ENCODE data around the gene SMC6. TPM values are rescaled to one million over a fixed set of nuclear protein-coding genes. Genes with fewer than 3 reads are reported as not detected.
A peak's percentile ranks its signal among the peaks of the same experiment; 100 is the strongest.

The SMC6 gene
- total RNA-seq, 4 donors from 2014 or later: 7.5 to 11.0 (median 9.6) TPM

GRCh38 chr2:17733599-17733998 is 20.0 kb downstream of the SMC6 start:
- DNase-seq: no peak
- no peaks in the 10 kb centered on the region for H3K27me3 ChIP-seq
- peaks cover 0 to 68% of the 10 kb centered on the region in 2 donors for H3K36me3 ChIP-seq
- intact Hi-C loops (cut with DNase I; ENCODE audit: low total_unique reads): no loop called here
- H3K9me3 ChIP-seq: no peaks in the 10 kb centered on the region
- TF ChIP-seq, protein P1, sequence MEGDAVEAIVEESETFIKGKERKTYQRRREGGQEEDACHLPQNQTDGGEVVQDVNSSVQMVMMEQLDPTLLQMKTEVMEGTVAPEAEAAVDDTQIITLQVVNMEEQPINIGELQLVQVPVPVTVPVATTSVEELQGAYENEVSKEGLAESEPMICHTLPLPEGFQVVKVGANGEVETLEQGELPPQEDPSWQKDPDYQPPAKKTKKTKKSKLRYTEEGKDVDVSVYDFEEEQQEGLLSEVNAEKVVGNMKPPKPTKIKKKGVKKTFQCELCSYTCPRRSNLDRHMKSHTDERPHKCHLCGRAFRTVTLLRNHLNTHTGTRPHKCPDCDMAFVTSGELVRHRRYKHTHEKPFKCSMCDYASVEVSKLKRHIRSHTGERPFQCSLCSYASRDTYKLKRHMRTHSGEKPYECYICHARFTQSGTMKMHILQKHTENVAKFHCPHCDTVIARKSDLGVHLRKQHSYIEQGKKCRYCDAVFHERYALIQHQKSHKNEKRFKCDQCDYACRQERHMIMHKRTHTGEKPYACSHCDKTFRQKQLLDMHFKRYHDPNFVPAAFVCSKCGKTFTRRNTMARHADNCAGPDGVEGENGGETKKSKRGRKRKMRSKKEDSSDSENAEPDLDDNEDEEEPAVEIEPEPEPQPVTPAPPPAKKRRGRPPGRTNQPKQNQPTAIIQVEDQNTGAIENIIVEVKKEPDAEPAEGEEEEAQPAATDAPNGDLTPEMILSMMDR (IDR thresholded peaks at IDR 0.05 in 4 of 5, conservative IDR thresholded peaks at IDR 0.05 in 1 of 5): no peak
- TF ChIP-seq POLR2A (IDR thresholded peaks at IDR 0.05): no peak
- H3K27ac ChIP-seq: no peak overlapping the region
- H3K4me3 ChIP-seq: no peak overlapping the region
- in situ Hi-C loops (cut with MboI; ENCODE audit: low sequenced_read_pairs in 4 of 4): loop anchor here in 1 of 4 donors (25.0 kb wide), 1 partner anchor 104 kb away; no protein-coding TSS in a partner anchor
- no peak for ATAC-seq
- H3K4me1 ChIP-seq: no peaks in the 10 kb centered on the region

DNA sequence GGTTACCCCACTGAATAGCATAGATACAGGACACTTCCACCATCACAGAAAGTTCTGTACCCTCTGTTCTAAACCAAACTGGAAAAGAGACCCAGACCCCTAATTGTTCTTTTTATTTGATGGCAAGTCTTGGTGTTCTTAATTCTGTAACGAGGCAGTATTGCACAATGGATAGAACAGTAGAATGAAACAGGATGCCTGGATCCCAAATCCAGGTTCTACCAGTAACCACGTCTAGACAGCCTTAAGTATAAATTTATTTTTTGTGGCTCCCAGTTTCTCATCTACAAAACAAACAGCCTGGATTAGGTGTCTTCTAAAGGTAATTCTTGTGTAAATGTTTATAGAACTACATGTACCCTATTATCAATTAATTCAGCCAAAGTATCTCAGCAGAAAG is 23.7 kb downstream of the SMC6 start:
- Histone ChIP-seq H3K27ac (no peak overlapping the region), H3K9me3 (no peaks in the 10 kb centered on the region), H3K27me3 (no peaks in the 10 kb centered on the region), H3K4me1 (no peaks in the 10 kb centered on the region), H3K36me3 (peaks cover 0 to 57% of the 10 kb centered on the region in 2 donors), H3K4me3 (no peak overlapping the region)
- ATAC-seq (no peak), DNase-seq (no peak)
- TF ChIP-seq POLR2A (IDR thresholded peaks at IDR 0.05): no peak
- TF ChIP-seq, protein P1 (IDR thresholded peaks at IDR 0.05 in 4 of 5, conservative IDR thresholded peaks at IDR 0.05 in 1 of 5): no peak
- intact Hi-C loops (cut with DNase I; ENCODE audit: low total_unique reads) (no loop called here), in situ Hi-C loops (cut with MboI; ENCODE audit: low sequenced_read_pairs in 4 of 4) (loop anchor here in 2 of 4 donors (10.0 to 25.0 kb wide), 2 partner anchors 95 to 107 kb away; no protein-coding TSS in a partner anchor)

- H3K27me3 ChIP-seq: no peaks in the 10 kb centered on the region
- no peak overlapping the region for H3K4me3 ChIP-seq
- H3K9me3 ChIP-seq: no peaks in the 10 kb centered on the region
- in situ Hi-C loops (cut with MboI; ENCODE audit: low sequenced_read_pairs in 4 of 4): loop anchor here in 2 of 4 donors (10.0 to 25.0 kb wide), 2 partner anchors 97 to 109 kb away; no protein-coding TSS in a partner anchor
- ATAC-seq (no peak), DNase-seq (no peak)
- H3K27ac ChIP-seq: no peak overlapping the region
- intact Hi-C loops (cut with DNase I; ENCODE audit: low total_unique reads): no loop called here
- H3K36me3 ChIP-seq: peaks cover 0 to 55% of the 10 kb centered on the region in 2 donors
- TF ChIP-seq POLR2A (IDR thresholded peaks at IDR 0.05): no peak
- TF ChIP-seq, protein P1 (IDR thresholded peaks at IDR 0.05 in 4 of 5, conservative IDR thresholded peaks at IDR 0.05 in 1 of 5): no peak
- H3K4me1 ChIP-seq: no peaks in the 10 kb centered on the region
These were observed 25.4 kb downstream of the SMC6 start for GRCh38 chr2:17728210-17728609.

DNA sequence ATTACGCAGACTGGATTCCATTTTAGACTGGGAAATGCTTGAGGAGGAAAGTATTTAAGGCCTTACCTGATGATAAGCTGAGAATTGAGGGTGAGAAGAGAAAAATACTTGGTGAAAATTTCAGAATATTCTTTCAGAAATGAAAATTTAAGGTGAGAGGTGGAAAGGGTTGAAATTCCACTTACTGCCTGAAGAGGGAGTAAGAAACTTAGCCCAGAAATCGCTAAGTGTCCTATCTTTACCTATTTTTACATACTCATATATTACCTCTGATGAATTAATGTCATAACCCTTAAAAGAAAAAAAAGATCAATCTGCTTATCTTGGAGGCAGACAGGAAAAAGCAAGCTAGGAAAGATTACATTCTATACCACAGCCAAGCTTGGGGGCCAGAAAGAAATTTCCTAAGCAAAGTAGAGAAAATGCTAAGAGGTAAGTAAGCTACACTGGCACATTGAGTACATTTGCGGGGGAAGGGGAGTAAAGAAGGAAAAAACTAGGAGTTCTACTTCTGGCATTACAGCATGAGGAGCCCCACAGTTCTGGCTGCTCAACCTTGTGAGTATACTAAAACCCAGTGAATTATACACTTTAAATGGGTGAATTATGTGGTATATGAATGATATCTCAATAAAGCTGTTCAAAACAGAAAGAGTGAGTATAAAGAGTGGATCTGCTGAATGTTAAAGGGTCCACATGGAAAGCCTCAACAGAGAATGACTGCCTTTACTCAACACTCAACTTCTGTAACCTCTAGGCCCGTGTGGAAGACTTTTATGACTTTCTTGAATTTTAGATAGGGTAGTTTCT is 33.8 kb downstream of the SMC6 start:
- intact Hi-C loops (cut with DNase I; ENCODE audit: low total_unique reads) (loop anchor here (1.0 kb wide), 1 partner anchor 111 kb away; no protein-coding TSS in a partner anchor), in situ Hi-C loops (cut with MboI; ENCODE audit: low sequenced_read_pairs in 4 of 4) (loop anchor here in 3 of 4 donors (5.0 to 25.0 kb wide), 3 partner anchors 105 to 443 kb away; no protein-coding TSS in a partner anchor)
- Histone ChIP-seq H3K27ac (no peak overlapping the region), H3K36me3 (peaks cover 2 to 76% of the 10 kb centered on the region in 2 donors), H3K4me1 (no peaks in the 10 kb centered on the region), H3K9me3 (no peaks in the 10 kb centered on the region), H3K27me3 (no peaks in the 10 kb centered on the region), H3K4me3 (no peak overlapping the region)
- ATAC-seq: no peak
- DNase-seq: no peak
- TF ChIP-seq, protein P1 (IDR thresholded peaks at IDR 0.05 in 4 of 5, conservative IDR thresholded peaks at IDR 0.05 in 1 of 5): peak; percentile 56 to 80 (median 67)
- TF ChIP-seq POLR2A (IDR thresholded peaks at IDR 0.05): no peak
